GM21723 (cell line): ENCODE measurements around the gene DGKH.
A peak's percentile ranks its signal among the peaks of the same experiment; 100 is the strongest.

ENCODE experiments used
- ATAC-seq: cut with Tn5 transposase; IDR thresholded peaks from one replicate; pipeline ENCODE4 v1.9.1; 2021; ENCODE audit warnings: mild to moderate bottlenecking, moderate library complexity; ENCODE audit not compliant: unreplicated experiment

The DGKH gene

DNA sequence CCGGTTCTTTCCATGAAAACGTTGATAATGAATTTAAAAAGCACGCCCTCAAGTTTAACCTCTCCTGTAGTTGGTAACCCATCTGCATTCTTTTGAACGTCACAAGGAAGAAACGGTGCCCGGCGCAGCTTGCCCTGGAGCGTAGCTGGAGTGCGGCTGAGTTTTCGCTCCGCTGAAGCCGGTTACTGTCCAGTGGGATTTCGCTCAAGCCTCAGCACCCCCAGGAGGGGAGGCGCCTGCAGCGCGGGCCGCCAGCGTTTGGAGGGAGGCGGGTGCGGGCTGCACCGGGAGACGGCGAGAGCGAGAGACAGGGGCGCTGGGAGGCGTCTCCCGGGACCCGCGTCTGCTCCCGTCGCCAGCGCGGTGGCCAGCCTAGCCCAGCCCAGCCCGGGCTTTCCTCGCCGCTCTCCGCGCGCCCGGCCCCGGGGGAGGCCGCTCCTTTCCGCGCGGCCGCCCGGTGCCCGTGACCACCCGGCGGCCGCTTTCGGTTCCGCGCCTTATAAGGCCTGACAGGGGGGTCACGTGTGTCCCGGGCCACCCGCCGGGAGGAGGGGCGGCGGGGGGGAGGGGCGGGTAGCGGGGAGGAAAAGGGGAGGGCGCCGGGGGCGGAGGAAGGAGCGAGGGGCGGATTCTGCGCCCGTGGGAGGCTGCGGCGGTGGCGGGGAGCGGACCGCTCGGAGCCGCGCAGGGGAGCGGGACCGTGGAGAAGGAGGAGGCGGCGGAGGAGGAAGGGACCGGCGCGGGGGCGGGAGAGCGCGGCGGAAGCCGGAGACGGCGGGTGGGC is 8.3 kb upstream of the DGKH start:
- ATAC-seq: peak; percentile 67

DNA sequence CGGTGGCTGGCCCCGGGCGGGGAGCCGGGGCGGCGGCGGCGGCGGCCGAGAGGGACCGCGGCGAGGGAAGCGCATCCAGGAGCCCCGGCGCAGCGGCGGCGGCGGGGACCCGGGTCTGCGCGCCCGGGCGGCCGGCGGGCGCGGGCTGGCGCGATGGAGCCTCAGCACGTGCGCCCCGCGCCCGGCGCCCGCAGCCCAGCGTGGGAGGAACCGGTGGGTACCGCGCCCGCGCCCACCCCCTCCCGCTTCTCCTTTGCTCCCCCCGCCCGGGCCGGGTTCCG is 7.8 kb upstream of the DGKH start:
- peak; percentile 23 for ATAC-seq

DNA sequence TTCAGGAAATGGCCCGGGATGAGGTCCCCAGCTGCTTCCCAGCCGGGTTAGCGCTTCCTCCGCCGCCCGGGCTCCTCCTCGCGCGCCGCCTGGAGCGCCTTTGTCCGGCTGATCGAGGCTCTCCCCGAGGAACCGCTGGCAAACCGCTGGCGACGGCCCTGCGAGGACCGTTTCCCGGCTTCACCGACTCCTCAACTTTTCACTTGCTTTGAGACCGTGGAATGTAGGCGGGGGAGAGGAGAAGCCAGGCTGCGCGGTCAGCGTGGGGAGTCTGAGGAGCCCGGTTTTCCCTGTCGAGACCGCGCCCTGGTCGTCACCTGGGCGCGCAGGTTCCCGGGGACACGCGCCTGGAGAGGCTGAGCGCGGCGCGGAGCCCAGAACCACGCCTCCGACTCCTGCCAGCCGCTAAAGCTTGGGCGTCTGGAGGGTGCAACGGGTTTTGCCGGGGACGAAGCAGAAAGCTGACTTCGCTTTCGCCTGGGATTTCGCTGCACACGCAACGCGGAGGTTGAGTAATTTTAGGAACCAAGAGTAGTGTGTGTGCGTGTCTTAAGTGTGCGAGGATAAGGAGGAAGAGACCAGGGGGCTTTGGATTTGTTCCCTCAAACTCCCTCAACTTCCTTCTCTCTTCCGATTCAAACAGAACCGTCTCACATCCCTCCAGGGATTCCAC is 7.3 kb upstream of the DGKH start:
- ATAC-seq: peak; percentile 34

DNA sequence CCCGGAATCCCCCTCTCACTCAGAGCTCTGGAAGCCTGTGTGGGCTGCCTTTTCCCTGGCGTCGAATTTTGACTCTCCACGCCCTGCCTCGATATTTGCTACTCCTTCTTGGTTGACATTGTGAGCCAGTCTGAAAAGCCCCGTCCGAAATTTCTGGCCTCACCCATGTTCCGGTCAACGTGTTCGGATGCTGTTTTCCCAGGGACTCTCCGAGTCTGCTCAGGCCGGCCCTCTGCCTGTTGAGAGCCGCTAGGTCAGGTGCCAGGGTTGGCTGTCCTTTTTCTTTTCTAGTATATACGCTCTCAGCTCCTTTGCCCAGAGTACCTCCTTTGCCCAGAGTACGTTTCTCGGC is 6.8 kb upstream of the DGKH start:
- ATAC-seq: peak; percentile 23

DNA sequence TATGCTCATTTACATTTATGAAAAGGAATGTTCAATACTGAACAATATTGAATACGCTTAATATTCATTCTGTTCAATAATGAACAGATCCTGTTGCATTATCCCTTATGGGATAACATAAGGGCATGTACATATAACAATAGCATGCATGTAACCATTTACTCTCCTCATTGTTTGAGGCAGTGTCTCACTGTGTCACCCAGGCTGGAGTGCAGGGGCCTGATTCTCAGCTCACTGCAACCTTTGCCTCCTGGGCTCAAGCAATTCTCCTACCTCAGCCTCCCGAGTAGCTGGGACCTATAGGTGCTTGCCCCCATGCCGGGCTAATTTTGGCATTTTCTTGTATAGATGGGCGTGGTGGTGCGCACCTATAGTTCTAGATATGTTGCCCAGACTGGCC is 4.8 kb upstream of the DGKH start:
- no peak for ATAC-seq

DNA sequence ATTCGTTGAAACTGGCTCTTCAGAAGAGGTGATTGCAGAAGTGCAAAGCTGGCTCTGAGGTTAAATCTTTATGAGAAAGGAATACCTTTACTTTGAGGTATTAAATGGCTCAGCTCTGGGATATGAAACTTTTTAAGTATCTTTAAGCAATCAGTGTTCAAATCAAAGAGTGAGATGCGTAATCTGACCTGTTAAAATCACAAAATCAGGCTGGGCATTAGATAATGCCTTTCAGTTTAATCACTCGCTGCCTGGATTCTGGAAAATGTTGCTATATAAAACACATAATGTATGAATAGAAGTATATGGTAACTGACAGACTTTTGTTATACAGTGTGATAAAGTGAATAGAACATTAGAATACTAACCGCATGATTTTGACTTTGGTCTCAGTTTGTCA is 2.0 kb upstream of the DGKH start:
- ATAC-seq: no peak

DNA sequence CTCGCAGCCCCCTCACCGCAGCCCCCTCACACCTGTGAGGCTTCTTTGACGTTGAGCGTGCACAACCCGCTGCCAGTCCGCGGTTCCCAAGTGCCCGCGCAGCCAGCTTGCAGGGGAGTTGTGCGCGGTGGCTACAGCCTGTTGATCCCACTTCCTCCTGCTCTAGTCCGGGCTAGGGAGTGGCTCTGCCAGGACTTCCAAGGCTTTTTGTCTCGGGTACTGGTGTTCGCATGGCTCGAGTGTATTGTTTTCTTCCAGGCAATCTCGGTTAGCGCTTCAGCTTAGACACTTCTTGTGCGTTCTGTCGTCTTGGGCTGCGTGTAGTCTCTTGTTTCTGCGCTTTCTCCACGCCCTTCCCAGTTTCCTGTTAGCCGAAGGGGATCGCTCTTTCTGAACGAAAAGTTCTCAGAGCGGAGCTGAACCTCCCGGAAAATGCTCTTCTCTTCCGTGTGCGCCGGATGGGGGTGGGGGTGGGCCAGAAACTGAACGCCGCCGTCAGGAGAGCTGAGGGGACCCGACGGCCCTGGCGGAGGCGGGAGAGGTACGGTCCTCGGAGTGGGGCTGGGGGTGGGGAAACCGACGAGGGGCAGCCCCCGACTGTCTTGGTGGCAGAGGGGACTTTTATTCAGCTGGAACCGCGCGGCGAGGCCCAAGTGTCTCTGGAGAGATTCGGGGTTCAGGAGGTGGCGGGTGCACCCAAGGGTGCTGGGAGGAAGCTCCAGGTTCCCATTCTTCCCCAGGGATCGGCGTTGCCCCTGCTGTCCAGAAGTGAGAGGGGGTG is 697 bp upstream of the DGKH start:
- ATAC-seq: peak; percentile 36

DNA sequence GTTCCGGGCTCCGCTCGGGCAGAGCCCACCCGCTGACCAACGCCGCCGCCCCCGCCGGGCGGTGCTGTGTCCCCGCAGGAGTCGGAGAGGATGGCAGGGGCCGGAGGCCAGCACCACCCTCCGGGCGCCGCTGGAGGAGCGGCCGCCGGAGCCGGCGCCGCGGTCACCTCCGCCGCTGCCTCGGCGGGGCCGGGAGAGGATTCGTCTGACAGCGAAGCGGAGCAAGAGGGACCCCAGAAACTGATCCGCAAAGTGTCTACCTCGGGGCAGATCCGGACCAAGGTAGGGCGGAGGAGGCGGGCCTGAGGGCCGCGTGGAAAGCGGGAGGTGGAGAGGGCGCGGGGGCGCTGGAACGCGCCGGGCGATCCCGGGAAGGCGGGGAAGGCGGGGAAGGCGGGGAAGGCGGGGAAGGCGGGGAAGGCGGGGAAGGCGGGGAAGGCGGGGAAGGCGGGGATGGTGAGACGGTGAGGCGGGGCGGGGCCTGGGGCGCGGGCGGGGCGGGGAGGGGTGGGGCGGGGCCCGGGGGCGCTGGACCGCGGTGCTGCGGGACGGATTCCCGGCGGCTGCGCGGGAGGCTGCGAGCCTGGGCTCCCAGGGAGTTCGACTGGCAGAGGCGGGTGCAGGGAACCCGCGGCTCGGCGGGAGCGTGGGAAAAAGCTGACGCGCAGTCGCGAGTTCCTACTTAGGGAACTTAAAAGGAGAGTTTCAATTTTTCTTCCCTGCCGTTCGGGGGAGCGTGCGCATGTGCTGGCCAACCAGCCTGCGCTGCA is 421 bp downstream of the DGKH start:
- peak; percentile 53 for ATAC-seq

DNA sequence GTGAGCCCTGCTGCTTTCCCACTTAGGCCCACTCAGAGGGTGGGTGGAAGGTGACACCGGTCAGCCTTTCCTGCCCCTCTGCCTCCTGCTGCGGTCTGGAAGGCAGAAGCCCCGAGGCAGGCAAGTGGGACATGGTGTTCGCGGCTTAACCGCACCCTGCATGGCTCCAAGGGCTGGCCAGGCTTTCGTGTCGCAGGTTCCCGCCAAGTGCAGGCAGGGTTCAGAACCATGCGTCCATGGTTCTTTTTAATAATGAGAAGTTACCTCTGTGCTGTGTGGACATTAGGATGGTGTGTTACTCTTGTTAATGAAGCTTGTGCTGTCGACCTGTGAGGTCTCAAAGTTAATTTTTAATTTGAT is 986 bp downstream of the DGKH start:
- ATAC-seq: no peak

DNA sequence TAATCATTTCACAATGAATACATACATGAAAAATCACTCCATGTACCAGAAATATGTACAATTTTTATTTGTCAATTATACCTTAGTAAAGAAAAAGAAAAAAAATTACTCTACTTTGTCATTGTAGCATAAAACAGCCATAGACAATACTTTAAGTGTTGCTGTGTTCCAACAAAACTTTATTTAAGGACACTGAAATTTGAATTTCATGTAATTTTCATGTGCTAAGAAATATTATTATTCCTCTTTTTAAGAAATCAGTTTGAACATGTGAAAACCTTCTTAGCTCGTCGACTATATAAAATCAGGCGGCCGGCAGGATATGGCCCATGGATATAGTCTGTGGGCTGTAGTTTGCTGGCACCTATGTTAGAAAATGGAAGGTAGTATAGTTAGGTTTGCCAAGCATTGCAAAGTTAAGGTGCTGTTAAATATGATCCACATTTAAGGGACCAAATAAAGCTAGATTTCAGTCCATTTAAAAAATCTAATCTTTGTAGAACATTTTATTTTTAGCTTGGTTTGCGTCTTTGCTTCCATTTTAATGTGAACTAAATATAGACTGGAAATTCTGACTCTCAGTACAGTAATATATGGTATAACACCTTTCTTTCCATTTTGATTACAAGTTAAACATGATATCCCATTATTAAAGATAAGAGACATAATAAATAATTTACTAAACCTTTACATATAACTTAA is 6.5 kb downstream of the DGKH start:
- no peak for ATAC-seq

DNA sequence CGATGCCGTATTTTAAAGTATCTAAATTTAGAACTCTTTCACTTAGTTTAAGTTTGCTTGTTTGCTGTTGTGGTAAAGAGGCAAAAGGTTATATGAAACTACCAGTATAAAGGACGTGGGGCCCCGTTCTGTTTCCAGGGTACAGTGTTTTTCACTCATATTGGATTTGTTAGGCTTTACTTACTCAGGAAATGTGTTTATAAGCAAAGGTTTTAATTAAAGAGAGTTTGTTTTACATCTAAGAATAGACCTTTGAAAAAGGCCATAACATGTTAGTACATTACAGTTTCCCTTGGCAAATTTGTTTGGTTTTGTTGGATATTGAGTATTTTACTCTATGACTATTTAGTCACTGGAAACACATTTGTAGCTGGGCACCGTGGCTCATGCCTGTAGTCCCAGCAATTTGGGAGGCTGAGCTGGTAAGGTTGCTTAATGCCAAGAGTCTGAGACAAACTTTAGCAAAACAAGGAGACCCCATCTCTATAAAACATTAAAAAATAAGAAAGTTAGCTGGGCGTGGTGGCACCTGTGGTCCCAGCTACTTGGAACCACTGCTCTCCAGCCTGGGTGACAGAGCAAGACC is 7.1 kb downstream of the DGKH start:
- no peak for ATAC-seq

DNA sequence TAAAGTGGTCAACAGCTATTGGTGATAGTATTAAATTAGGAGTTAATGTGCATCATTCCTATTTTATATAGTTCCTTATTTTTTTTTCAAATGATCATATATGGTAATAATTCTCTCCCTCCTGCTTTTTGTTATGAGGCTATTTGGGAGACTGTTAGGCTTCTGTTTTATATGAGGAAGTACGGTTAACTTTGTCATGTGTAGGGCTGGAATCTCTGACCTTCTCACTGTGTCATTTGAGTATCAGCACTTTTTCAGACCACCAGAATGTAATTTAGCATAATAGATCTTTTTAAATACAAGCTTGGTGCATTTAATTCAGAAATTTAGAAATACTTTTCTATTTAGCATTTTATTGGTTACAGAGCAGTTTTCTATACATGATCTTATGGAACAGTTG is 7.7 kb downstream of the DGKH start:
- ATAC-seq: no peak

DNA sequence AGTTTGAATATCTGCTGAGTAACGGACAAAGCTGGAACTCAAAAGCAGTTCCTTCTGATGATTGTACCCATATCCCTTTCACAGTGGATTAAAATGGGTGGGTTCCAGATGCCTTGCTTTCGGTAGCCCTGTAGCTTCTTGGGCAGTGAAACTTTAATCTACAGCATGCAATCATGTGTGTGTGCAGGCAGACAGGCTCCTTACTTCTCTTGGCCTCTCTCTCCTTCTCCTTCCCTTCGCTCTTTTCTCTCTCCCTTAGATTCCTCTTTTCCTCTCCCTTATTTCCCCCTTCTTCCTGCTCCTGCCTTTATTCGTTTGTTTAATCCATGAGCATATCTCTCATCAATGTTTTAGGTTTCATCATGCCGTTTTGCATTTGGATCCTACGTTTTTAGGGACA is 8.1 kb downstream of the DGKH start:
- ATAC-seq: no peak

DNA sequence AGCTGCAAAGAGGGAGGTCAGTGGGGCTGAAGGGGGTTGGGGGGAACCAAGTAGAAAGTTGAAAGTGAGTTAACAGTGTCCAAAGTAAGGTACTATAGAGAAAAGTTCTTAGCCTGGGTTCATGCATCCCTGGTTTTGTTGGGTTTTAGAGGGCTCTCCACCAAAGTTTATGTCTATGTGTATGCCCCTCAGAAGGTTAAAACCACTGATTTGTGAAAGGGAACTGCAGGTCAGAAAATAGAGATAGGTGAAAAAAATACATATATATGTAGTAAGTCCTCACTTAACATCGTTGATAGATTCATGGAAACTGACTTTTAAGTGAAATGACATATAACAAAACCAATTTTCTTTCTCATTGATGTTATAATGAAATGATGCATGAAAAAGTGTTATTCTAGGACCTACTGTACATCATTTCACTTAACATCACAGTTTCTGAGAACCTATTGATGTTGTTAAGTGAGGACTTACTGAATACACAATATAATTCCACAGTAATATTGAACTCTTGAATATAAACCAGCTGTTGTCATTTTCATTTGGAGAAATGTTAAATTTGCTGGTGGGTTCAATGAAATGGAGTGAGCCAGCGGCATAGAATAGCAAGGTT is 9.6 kb downstream of the DGKH start:
- ATAC-seq: no peak

DNA sequence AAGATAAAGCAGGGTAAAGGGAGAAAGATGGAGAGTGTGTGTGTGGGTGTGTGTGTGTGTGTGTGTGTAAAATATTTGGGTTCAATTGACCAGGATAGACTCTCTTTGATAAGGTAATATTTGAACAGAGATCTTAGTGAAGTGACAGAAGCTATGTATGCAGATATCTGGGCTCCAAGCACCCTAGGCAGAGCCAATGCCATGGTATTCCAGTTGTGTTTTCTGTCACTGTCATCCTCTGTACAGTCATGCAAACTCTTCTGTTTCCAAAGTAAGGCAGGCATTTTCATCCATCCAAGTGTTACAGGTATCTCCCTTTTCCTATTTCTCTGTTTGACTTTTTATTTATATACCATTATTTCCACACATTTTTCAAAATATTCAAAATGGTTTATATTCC is 13.5 kb downstream of the DGKH start:
- no peak for ATAC-seq

DNA sequence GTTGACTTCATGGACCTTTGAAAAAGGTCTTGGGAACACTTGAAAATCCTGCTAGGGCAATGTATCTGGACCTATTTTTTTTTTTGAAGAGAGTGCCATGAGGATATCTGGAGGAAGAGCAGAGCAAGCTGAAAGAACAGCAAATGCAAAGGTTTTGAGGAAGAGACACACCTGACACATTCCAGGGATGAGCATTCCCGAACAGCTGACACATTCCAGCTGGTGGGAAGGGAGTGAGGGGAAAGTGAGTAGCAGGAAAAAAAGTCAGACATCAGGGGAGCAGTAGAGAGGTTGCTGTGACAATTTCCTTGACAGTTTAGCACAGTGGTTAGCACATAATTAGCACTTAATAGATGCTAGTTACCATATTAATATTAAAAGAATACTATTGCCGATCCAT is 14.7 kb downstream of the DGKH start:
- no peak for ATAC-seq

DNA sequence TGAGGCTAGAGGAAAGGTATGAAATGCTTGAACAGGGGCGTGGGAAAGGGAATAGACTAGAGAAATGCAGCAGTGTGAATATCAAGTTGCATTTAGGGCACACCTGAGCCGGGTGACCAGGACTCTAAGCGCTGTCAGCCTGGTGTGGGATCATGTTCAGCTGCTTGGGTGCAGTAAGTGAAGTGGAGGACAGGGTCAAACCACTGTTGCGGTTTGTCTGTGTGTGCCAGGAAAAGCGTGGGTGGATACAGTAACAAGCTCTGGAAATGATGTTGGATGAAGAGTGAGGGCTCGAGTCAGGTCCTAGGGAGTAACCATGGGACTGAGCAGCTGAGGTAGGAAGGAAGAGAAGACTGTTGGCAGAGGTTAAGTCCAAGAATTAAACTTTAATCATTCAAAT is 15.8 kb downstream of the DGKH start:
- ATAC-seq: no peak

DNA sequence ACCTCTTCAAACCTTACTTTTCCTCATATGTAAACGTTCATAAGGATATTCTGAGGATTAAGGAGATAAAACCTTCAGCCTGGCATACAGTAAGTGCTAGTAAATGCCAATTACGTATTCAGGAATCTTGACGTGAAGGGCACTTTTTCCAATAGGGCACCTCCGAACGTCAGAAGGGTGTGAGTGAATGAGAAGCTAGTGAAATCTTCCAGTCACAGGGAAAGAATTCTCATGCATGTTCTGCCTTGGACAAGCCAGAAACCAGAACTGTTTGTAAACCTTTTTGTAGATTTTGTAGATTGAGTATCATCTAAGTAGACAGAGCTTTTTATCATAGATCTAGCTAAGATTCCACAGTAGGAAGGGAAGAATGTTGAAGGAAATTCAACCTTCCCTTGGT is 16.5 kb downstream of the DGKH start:
- no peak for ATAC-seq

DNA sequence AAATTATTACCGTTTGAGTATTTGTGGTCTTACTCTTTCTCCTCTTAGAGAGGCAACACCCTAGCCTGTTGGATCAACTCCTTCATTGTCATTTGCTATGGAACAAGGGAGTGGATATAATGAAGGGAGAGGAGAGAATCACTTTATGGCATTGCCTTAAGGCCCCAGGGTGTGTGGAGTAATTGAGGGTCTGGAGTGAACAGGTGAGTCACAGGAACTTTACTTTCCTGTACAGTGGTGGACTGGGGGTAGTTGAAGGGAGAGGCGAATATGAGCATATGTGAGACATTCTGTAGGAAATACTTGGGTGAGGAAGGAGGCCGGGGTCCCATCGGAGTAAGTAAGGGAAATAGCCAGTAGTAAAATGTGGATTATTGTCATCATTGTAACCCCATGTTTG is 17.0 kb downstream of the DGKH start:
- ATAC-seq: no peak

DNA sequence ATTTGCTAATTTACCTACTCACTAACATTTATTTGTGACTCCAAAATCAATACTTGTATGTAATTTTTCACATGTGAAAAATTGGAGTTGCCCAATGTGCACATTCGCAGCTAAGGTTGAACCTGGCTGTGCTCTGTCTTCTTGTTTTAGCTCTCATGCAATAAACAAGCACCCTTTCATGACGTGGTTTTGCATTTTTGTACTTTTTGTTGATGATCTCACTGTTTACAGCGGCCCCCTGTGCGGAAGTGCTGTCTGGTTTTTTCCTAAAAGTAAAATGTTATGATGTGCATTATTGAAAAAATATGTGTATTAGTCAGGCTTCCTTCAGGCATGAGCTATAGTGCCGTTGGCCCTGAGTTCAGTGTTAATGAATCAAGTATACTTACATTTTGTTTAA is 18.1 kb downstream of the DGKH start:
- ATAC-seq: no peak
